A673 (cell line): Measurements from ENCODE around the gene ABCF1.

ENCODE experiments used
- EZH2 ChIP-seq: fragments of 200-600 bp; sonication (generic); IDR thresholded peaks from 2 replicates; pipeline ENCODE4 v1.6.1; 2017; ENCODE audit warnings: borderline replicate concordance, low read depth, mild to moderate bottlenecking, mixed read lengths, antibody characterized with exemption, low read length; ENCODE audit not compliant: poor library complexity, severe bottlenecking
- TF ChIP-seq, protein P1 (sequence below): fragments of 300-800, 200-600 bp; sonication (generic); conservative IDR thresholded peaks from 2 replicates; pipeline ENCODE4 v1.5.1; 2017; ENCODE audit warnings: low read depth, mild to moderate bottlenecking, antibody characterized with exemption, low read length, moderate library complexity, mixed read lengths

DNA sequence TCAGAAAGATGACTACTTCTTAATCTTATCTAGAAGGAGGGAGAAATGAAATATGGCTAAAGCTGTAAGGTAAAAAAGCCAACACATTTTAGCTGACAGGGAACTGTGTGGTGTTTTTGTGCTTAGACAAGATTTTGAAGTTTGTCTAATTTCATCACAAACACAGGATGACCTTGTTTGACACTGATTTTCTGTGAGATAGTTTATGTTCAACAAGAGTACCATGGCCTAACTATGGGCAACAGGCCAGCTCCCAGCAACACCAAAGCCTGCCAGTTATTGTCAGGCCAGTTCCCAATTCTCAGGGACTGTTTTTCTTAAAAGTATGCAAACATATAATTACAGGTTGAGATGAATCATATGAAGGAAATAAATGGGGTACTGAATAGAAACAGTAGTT is 5.5 kb upstream of the ABCF1 start:
- TF ChIP-seq, protein P1, sequence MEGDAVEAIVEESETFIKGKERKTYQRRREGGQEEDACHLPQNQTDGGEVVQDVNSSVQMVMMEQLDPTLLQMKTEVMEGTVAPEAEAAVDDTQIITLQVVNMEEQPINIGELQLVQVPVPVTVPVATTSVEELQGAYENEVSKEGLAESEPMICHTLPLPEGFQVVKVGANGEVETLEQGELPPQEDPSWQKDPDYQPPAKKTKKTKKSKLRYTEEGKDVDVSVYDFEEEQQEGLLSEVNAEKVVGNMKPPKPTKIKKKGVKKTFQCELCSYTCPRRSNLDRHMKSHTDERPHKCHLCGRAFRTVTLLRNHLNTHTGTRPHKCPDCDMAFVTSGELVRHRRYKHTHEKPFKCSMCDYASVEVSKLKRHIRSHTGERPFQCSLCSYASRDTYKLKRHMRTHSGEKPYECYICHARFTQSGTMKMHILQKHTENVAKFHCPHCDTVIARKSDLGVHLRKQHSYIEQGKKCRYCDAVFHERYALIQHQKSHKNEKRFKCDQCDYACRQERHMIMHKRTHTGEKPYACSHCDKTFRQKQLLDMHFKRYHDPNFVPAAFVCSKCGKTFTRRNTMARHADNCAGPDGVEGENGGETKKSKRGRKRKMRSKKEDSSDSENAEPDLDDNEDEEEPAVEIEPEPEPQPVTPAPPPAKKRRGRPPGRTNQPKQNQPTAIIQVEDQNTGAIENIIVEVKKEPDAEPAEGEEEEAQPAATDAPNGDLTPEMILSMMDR = no peak
- TF ChIP-seq EZH2 = no peak
